Activated CD8-positive, alpha-beta T cell treated with anti-CD3 and anti-CD28 coated beads for 36 hours (primary cell): ENCODE data around the gene STIM2. TPM values are rescaled to one million over a fixed set of nuclear protein-coding genes. Genes with fewer than 3 reads are reported as not detected.
A peak's percentile ranks its signal among the peaks of the same experiment; 100 is the strongest.

Experiments used
- ATAC-seq: fragments of 200-7000 bp; cut with Tn5 transposase; one replicate; pipeline ENCODE4 v1.10.0; 2021; ENCODE audit warnings: mild to moderate bottlenecking, moderate library complexity
- CTCF ChIA-PET: fragments of 350-600 bp; sonication (Branson Sonifier 250); formaldehyde crosslinking; loops from one replicate; lab custom pipeline; 2021; ENCODE audit warnings: antibody characterized with exemption; lab: Charles Lee
- POLR2A ChIA-PET: fragments of 350-600 bp; sonication (Branson Sonifier 250); formaldehyde crosslinking; loops from one replicate; lab custom pipeline; 2021; ENCODE audit warnings: antibody characterized with exemption; lab: Charles Lee
- DNase-seq: peaks from one replicate; pipeline ENCODE4 v3.0.0-alpha.2; 2020
- H3K27ac Mint-ChIP-seq: one replicate; pipeline ENCODE4 v1.8.0; 2021; ENCODE audit warnings: mild to moderate bottlenecking, mixed read lengths
- H3K27me3 Mint-ChIP-seq: one replicate; pipeline ENCODE4 v1.8.0; 2021; ENCODE audit warnings: mixed read lengths
- H3K36me3 Mint-ChIP-seq: one replicate; pipeline ENCODE4 v1.8.0; 2021; ENCODE audit warnings: low read depth, mixed read lengths
- H3K4me1 Mint-ChIP-seq: one replicate; pipeline ENCODE4 v1.8.0; 2021; ENCODE audit warnings: low read depth, mixed read lengths
- H3K4me3 Mint-ChIP-seq: one replicate; pipeline ENCODE4 v1.8.0; 2021; ENCODE audit warnings: mild to moderate bottlenecking, moderate library complexity, mixed read lengths
- H3K9me3 Mint-ChIP-seq: one replicate; pipeline ENCODE4 v1.8.0; 2021; ENCODE audit warnings: mixed read lengths
- CTCF ChIP-seq: fragments of 200-600 bp; IDR thresholded peaks from one replicate; pipeline ENCODE4 v1.8.0; 2022; ENCODE audit warnings: antibody characterized with exemption, mild to moderate bottlenecking
- intact Hi-C: fragments of 100-400 bp; cut with micrococcal nuclease; formaldehyde crosslinking; loops from one replicate; pipeline ENCODE4 v1.10.0; 2022
- total RNA-seq, 2 experiments: library from RNA; stranded (reverse); gene quantifications; one replicate each; pipeline ENCODE4 v1.2.3, GENCODE V29; 2021

Gene STIM2
- total RNA-seq, 2 experiments from 2014 or later, result 44.4 to 46.6 TPM

- no peak for TF ChIP-seq CTCF
- Mint-ChIP-seq H3K9me3 (no peaks in the 10 kb centered on the region), H3K4me3 (peak overlapping the region; percentile 52), H3K27me3 (no peaks in the 10 kb centered on the region), H3K4me1 (peaks cover 63% of the 10 kb centered on the region), H3K36me3 (peaks cover 6% of the 10 kb centered on the region), H3K27ac (no peak overlapping the region)
- intact Hi-C loops, result loop anchor here (5.0 to 10.0 kb wide), 3 partner anchors 139 to 539 kb away; partner anchors contain the start of gene RBPJ
- POLR2A ChIA-PET, result no interaction called here
- ATAC-seq (no peak), DNase-seq (no peak)
- CTCF ChIA-PET, result interaction anchor here (0.6 to 0.9 kb wide), 2 partner anchors 138 to 147 kb away, joined by 3 read pairs; no protein-coding TSS in a partner anchor
Observed at GRCh38 chr4:26863512-26863911, 2.9 kb downstream of the STIM2 start.

DNA sequence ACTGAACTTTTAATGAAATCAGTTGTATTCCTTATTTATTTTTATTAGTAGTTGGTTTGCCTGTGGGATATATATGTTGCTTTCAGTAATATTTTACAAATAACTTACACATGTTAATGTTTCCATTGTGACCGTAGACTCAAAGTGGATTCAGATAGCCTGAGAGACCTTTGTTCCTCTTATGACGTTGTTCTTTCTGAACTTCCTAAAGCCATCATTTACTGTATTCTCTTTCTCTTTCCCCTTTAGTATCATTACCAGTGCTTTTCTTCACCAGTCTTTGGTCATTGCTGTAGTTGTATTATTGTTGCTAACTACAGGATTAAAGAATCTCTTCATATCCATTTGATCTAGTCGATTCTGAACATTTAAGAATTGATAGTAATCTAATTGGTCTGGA is 4.3 kb downstream of the STIM2 start:
- H3K27me3 Mint-ChIP-seq, result no peaks in the 10 kb centered on the region
- ATAC-seq (no peak), DNase-seq (no peak)
- H3K36me3 Mint-ChIP-seq, result peaks cover 9% of the 10 kb centered on the region
- TF ChIP-seq CTCF, result no peak
- ChIA-PET POLR2A (no interaction called here), CTCF (no interaction called here)
- H3K9me3 Mint-ChIP-seq, result no peaks in the 10 kb centered on the region
- H3K4me3 Mint-ChIP-seq, result peak overlapping the region; percentile 26
- peaks cover 60% of the 10 kb centered on the region for H3K4me1 Mint-ChIP-seq
- intact Hi-C loops, result loop anchor here (5.0 to 10.0 kb wide), 3 partner anchors 137 to 540 kb away; partner anchors contain the start of gene RBPJ
- peak overlapping the region; percentile 32 for H3K27ac Mint-ChIP-seq

- no peak for DNase-seq
- Mint-ChIP-seq H3K36me3 (peaks cover 11% of the 10 kb centered on the region), H3K4me3 (peak overlapping the region; percentile 7), H3K4me1 (peaks cover 68% of the 10 kb centered on the region), H3K27ac (peak overlapping the region; percentile 50), H3K27me3 (no peaks in the 10 kb centered on the region), H3K9me3 (no peaks in the 10 kb centered on the region)
- intact Hi-C loops, result loop anchor here (10.0 kb wide), 2 partner anchors 411 to 541 kb away; partner anchors contain the start of gene RBPJ
- no peak for ATAC-seq
- no peak for TF ChIP-seq CTCF
- CTCF ChIA-PET, result interaction anchor here (1.0 to 1.7 kb wide), 2 partner anchors 135 to 144 kb away, joined by 4 to 8 read pairs; no protein-coding TSS in a partner anchor
- POLR2A ChIA-PET, result interaction anchor here (2.7 kb wide), 1 partner anchor 18 kb away, joined by 9 read pairs; no protein-coding TSS in a partner anchor
Observed at GRCh38 chr4:26866203-26866602, 5.6 kb downstream of the STIM2 start.

- intact Hi-C loops, result loop anchor here (10.0 kb wide), 2 partner anchors 412 to 542 kb away; partner anchors contain the start of gene RBPJ
- POLR2A ChIA-PET, result interaction anchor here (2.7 kb wide), 1 partner anchor 18 kb away, joined by 9 read pairs; no protein-coding TSS in a partner anchor
- Mint-ChIP-seq H3K27ac (peak overlapping the region; percentile 52), H3K4me1 (peaks cover 74% of the 10 kb centered on the region), H3K4me3 (no peak overlapping the region), H3K9me3 (no peaks in the 10 kb centered on the region), H3K27me3 (no peaks in the 10 kb centered on the region), H3K36me3 (peaks cover 10% of the 10 kb centered on the region)
- ATAC-seq (no peak), DNase-seq (no peak)
- CTCF ChIA-PET, result interaction anchor here (1.0 to 1.7 kb wide), 4 partner anchors 127 to 144 kb away, joined by 3 to 8 read pairs (median 4); no protein-coding TSS in a partner anchor
- no peak for TF ChIP-seq CTCF
Observed at GRCh38 chr4:26866781-26867180, 6.1 kb downstream of the STIM2 start.
